ENCODE measurements around the gene OR10G3.

Gene OR10G3

GRCh38 chr14:21527318-21527679 lies 52.6 kb downstream of the OR10G3 start:
- peaks cover 0 to 1% (median 0%) of the 10 kb centered on the region in 5 experiments for H3K27me3 ChIP-seq (replicated peaks in 2 of 5; ENCODE audit: control insufficient read depth in 4 of 5, insufficient read depth in 5 of 5, low read length in 4 of 5)
- peak overlapping the region in 1 of 2 experiments; percentile 5 for H3K27ac ChIP-seq (ENCODE audit: insufficient read depth in 1 of 2, low read depth in 1 of 2, low read length in 2 of 2, poor library complexity in 1 of 2, severe bottlenecking in 2 of 2)
- WGBS (ENCODE audit: insufficient coverage), result no CpG with 5 or more reads among the region's 1 CpG
- H3K4me3 ChIP-seq (ENCODE audit: control insufficient read depth in 1 of 7, extremely low read depth in 1 of 7, insufficient read depth in 4 of 7, low read depth in 2 of 7, low read length in 6 of 7), result peak overlapping the region in 6 of 7 experiments; percentile 46 to 89 (median 76)
- POLR2A ChIA-PET, result interaction anchor here (1.7 kb wide), 1 partner anchor 16 kb away, joined by 5 read pairs; the partner anchor contains the start of gene METTL3
- H3K36me3 ChIP-seq (ENCODE audit: control insufficient read depth in 4 of 4, insufficient read depth in 4 of 4, low read length in 3 of 4), result peaks cover 0 to 8% (median 0%) of the 10 kb centered on the region in 4 experiments
- CTCF ChIA-PET, result interaction anchor here (1.5 kb wide), 1 partner anchor 46 kb away, joined by 3 read pairs; no protein-coding TSS in a partner anchor
- no peak for DNase-seq
- H3K9me3 ChIP-seq (ENCODE audit: control extremely low read depth in 1 of 5, control insufficient read depth in 4 of 5, insufficient read depth in 2 of 5, low read depth in 1 of 5, low read length in 4 of 5), result no peaks in the 10 kb centered on the region
- H3K4me1 ChIP-seq (ENCODE audit: control extremely low read depth in 1 of 4, control insufficient read depth in 4 of 4, insufficient read depth in 4 of 4, low read length in 3 of 4), result peaks cover 2 to 22% (median 13%) of the 10 kb centered on the region in 4 experiments

GRCh38 chr14:21526672-21527317 lies 53.1 kb downstream of the OR10G3 start:
- peak overlapping the region in 1 of 2 experiments; percentile 64 for H3K27ac ChIP-seq (ENCODE audit: insufficient read depth in 1 of 2, low read depth in 1 of 2, low read length in 2 of 2, poor library complexity in 1 of 2, severe bottlenecking in 2 of 2)
- ChIA-PET POLR2A (interaction anchor here (1.6 to 1.7 kb wide), 2 partner anchors 15 to 29 kb away, joined by 3 to 5 read pairs; partner anchors contain the start of gene METTL3), CTCF (interaction anchor here (1.0 to 1.5 kb wide), 6 partner anchors 12 to 45 kb away, joined by 3 to 7 read pairs (median 4); partner anchors contain the start of gene METTL3)
- H3K36me3 ChIP-seq (ENCODE audit: control insufficient read depth in 4 of 4, insufficient read depth in 4 of 4, low read length in 3 of 4), result peaks cover 0 to 8% (median 0%) of the 10 kb centered on the region in 4 experiments
- H3K4me1 ChIP-seq (ENCODE audit: control extremely low read depth in 1 of 4, control insufficient read depth in 4 of 4, insufficient read depth in 4 of 4, low read length in 3 of 4), result peaks cover 2 to 22% (median 13%) of the 10 kb centered on the region in 4 experiments
- WGBS (ENCODE audit: insufficient coverage), result 5% methylated on average over 10 of the region's 13 CpGs
- H3K9me3 ChIP-seq (ENCODE audit: control extremely low read depth in 1 of 5, control insufficient read depth in 4 of 5, insufficient read depth in 2 of 5, low read depth in 1 of 5, low read length in 4 of 5), result no peaks in the 10 kb centered on the region
- DNase-seq, result peak in 2 of 3 donors; percentile 32 to 50
- peak overlapping the region; percentile 4 to 89 (median 72) for H3K4me3 ChIP-seq (ENCODE audit: control insufficient read depth in 1 of 7, extremely low read depth in 1 of 7, insufficient read depth in 4 of 7, low read depth in 2 of 7, low read length in 6 of 7)
- H3K27me3 ChIP-seq (replicated peaks in 2 of 5; ENCODE audit: control insufficient read depth in 4 of 5, insufficient read depth in 5 of 5, low read length in 4 of 5), result peaks cover 0 to 1% (median 0%) of the 10 kb centered on the region in 5 experiments

- H3K27me3 ChIP-seq (replicated peaks in 2 of 5; ENCODE audit: control insufficient read depth in 4 of 5, insufficient read depth in 5 of 5, low read length in 4 of 5), result peaks cover 0 to 1% (median 0%) of the 10 kb centered on the region in 5 experiments
- peaks cover 2 to 22% (median 13%) of the 10 kb centered on the region in 4 experiments for H3K4me1 ChIP-seq (ENCODE audit: control extremely low read depth in 1 of 4, control insufficient read depth in 4 of 4, insufficient read depth in 4 of 4, low read length in 3 of 4)
- no peaks in the 10 kb centered on the region for H3K9me3 ChIP-seq (ENCODE audit: control extremely low read depth in 1 of 5, control insufficient read depth in 4 of 5, insufficient read depth in 2 of 5, low read depth in 1 of 5, low read length in 4 of 5)
- H3K36me3 ChIP-seq (ENCODE audit: control insufficient read depth in 4 of 4, insufficient read depth in 4 of 4, low read length in 3 of 4), result peaks cover 0 to 8% (median 0%) of the 10 kb centered on the region in 4 experiments
- WGBS (ENCODE audit: insufficient coverage), result 0% methylated on average over 11 of the region's 43 CpGs
- peak; percentile 50 to 76 (median 71) for DNase-seq
- CTCF ChIA-PET, result interaction anchor here (1.0 to 1.5 kb wide), 6 partner anchors 12 to 45 kb away, joined by 3 to 7 read pairs (median 4); partner anchors contain the start of gene METTL3
- H3K27ac ChIP-seq (ENCODE audit: insufficient read depth in 1 of 2, low read depth in 1 of 2, low read length in 2 of 2, poor library complexity in 1 of 2, severe bottlenecking in 2 of 2), result peak within 1 kb of the TSS in 1 of 2 experiments; percentile 64
- H3K4me3 ChIP-seq (ENCODE audit: control insufficient read depth in 1 of 7, extremely low read depth in 1 of 7, insufficient read depth in 4 of 7, low read depth in 2 of 7, low read length in 6 of 7), result peak within 1 kb of the TSS; percentile 23 to 89 (median 72)
- POLR2A ChIA-PET, result interaction anchor here (1.6 to 1.7 kb wide), 2 partner anchors 15 to 28 kb away, joined by 3 to 5 read pairs; partner anchors contain the start of gene METTL3
These were observed 53.8 kb downstream of the OR10G3 start, which contains the start of gene SALL2 for GRCh38 chr14:21525962-21526671. Gene SALL2, minus strand, starts transcription at chr14:21526346. Its CDS starts 219 bp downstream, at chr14:21526127.

- H3K27me3 ChIP-seq (replicated peaks in 2 of 5; ENCODE audit: control insufficient read depth in 4 of 5, insufficient read depth in 5 of 5, low read length in 4 of 5), result peaks cover 0 to 1% (median 0%) of the 10 kb centered on the region in 5 experiments
- H3K27ac ChIP-seq (ENCODE audit: insufficient read depth in 1 of 2, low read depth in 1 of 2, low read length in 2 of 2, poor library complexity in 1 of 2, severe bottlenecking in 2 of 2), result no peak overlapping the region
- ChIA-PET CTCF (interaction anchor here (1.1 to 1.4 kb wide), 3 partner anchors 24 to 30 kb away, joined by 3 to 7 read pairs (median 4); no protein-coding TSS in a partner anchor), POLR2A (interaction anchor here (1.6 to 1.7 kb wide), 2 partner anchors 14 to 28 kb away, joined by 3 to 5 read pairs; partner anchors contain the start of gene METTL3)
- peaks cover 0 to 8% (median 0%) of the 10 kb centered on the region in 4 experiments for H3K36me3 ChIP-seq (ENCODE audit: control insufficient read depth in 4 of 4, insufficient read depth in 4 of 4, low read length in 3 of 4)
- 90% methylated on average over 3 of the region's 12 CpGs for WGBS (ENCODE audit: insufficient coverage)
- H3K4me1 ChIP-seq (ENCODE audit: control extremely low read depth in 1 of 4, control insufficient read depth in 4 of 4, insufficient read depth in 4 of 4, low read length in 3 of 4), result peaks cover 2 to 22% (median 13%) of the 10 kb centered on the region in 4 experiments
- no peak for DNase-seq
- H3K4me3 ChIP-seq (ENCODE audit: control insufficient read depth in 1 of 7, extremely low read depth in 1 of 7, insufficient read depth in 4 of 7, low read depth in 2 of 7, low read length in 6 of 7), result peak overlapping the region in 5 of 7 experiments; percentile 67 to 89 (median 79)
- no peaks in the 10 kb centered on the region for H3K9me3 ChIP-seq (ENCODE audit: control extremely low read depth in 1 of 5, control insufficient read depth in 4 of 5, insufficient read depth in 2 of 5, low read depth in 1 of 5, low read length in 4 of 5)
These were observed 54.3 kb downstream of the OR10G3 start for GRCh38 chr14:21525571-21525961.

GRCh38 chr14:21524575-21525490 lies 55.0 kb downstream of the OR10G3 start:
- H3K27me3 ChIP-seq (replicated peaks in 2 of 5; ENCODE audit: control insufficient read depth in 4 of 5, insufficient read depth in 5 of 5, low read length in 4 of 5), result peaks cover 0 to 1% (median 0%) of the 10 kb centered on the region in 5 experiments
- no peak for DNase-seq
- POLR2A ChIA-PET, result no interaction called here
- WGBS (ENCODE audit: insufficient coverage), result 96% methylated on average over 13 of the region's 18 CpGs
- no peaks in the 10 kb centered on the region for H3K9me3 ChIP-seq (ENCODE audit: control extremely low read depth in 1 of 5, control insufficient read depth in 4 of 5, insufficient read depth in 2 of 5, low read depth in 1 of 5, low read length in 4 of 5)
- H3K4me3 ChIP-seq (ENCODE audit: control insufficient read depth in 1 of 7, extremely low read depth in 1 of 7, insufficient read depth in 4 of 7, low read depth in 2 of 7, low read length in 6 of 7), result peak overlapping the region in 2 of 7 experiments; percentile 16 to 72
- H3K27ac ChIP-seq (ENCODE audit: insufficient read depth in 1 of 2, low read depth in 1 of 2, low read length in 2 of 2, poor library complexity in 1 of 2, severe bottlenecking in 2 of 2), result no peak overlapping the region
- peaks cover 0 to 8% (median 0%) of the 10 kb centered on the region in 4 experiments for H3K36me3 ChIP-seq (ENCODE audit: control insufficient read depth in 4 of 4, insufficient read depth in 4 of 4, low read length in 3 of 4)
- CTCF ChIA-PET, result no interaction called here
- H3K4me1 ChIP-seq (ENCODE audit: control extremely low read depth in 1 of 4, control insufficient read depth in 4 of 4, insufficient read depth in 4 of 4, low read length in 3 of 4), result peaks cover 2 to 22% (median 13%) of the 10 kb centered on the region in 4 experiments

GRCh38 chr14:21523203-21523602 lies 56.7 kb downstream of the OR10G3 start:
- ChIA-PET CTCF (interaction anchor here (0.6 to 1.2 kb wide), 3 partner anchors 10 to 42 kb away, joined by 3 to 6 read pairs (median 4); partner anchors contain the start of gene METTL3), POLR2A (no interaction called here)
- no peak for DNase-seq
- Histone ChIP-seq H3K4me1 (ENCODE audit: control extremely low read depth in 1 of 4, control insufficient read depth in 4 of 4, insufficient read depth in 4 of 4, low read length in 3 of 4) (peaks cover 2 to 17% (median 13%) of the 10 kb centered on the region in 4 experiments), H3K27me3 (replicated peaks in 2 of 5; ENCODE audit: control insufficient read depth in 4 of 5, insufficient read depth in 5 of 5, low read length in 4 of 5) (peaks cover 0 to 1% (median 0%) of the 10 kb centered on the region in 5 experiments), H3K36me3 (ENCODE audit: control insufficient read depth in 4 of 4, insufficient read depth in 4 of 4, low read length in 3 of 4) (peaks cover 0 to 8% (median 0%) of the 10 kb centered on the region in 4 experiments), H3K4me3 (ENCODE audit: control insufficient read depth in 1 of 7, extremely low read depth in 1 of 7, insufficient read depth in 4 of 7, low read depth in 2 of 7, low read length in 6 of 7) (no peak overlapping the region), H3K9me3 (ENCODE audit: control extremely low read depth in 1 of 5, control insufficient read depth in 4 of 5, insufficient read depth in 2 of 5, low read depth in 1 of 5, low read length in 4 of 5) (no peaks in the 10 kb centered on the region), H3K27ac (ENCODE audit: insufficient read depth in 1 of 2, low read depth in 1 of 2, low read length in 2 of 2, poor library complexity in 1 of 2, severe bottlenecking in 2 of 2) (no peak overlapping the region)
- WGBS (ENCODE audit: insufficient coverage), result 90% methylated on average over 7 of the region's 7 CpGs

Data from common myeloid progenitor, CD34-positive (primary cell).